ENCODE data around the gene EDN1.

- TF ChIP-seq POLR2A (IDR thresholded peaks at IDR 0.05; ENCODE audit: low read depth, low read length) (no peak), CEBPB (IDR thresholded peaks at IDR 0.05; ENCODE audit: low read depth, low read length) (no peak), CTCF (conservative IDR thresholded peaks at IDR 0.05; ENCODE audit: low read depth, low read length) (no peak), BHLHE40 (IDR thresholded peaks at IDR 0.05; ENCODE audit: low read depth, low read length) (no peak), RAD21 (IDR thresholded peaks at IDR 0.05; ENCODE audit: low read length) (no peak), RCOR1 (IDR thresholded peaks at IDR 0.05; ENCODE audit: insufficient replicate concordance, low read length) (no peak), NFE2L2 (IDR thresholded peaks at IDR 0.05; ENCODE audit: low read depth, low read length) (no peak), MXI1 (IDR thresholded peaks at IDR 0.05; ENCODE audit: borderline replicate concordance, low read depth, low read length) (no peak), RFX5 (IDR thresholded peaks at IDR 0.05; ENCODE audit: low read depth, low read length) (no peak), ELK1 (IDR thresholded peaks at IDR 0.05; ENCODE audit: borderline replicate concordance, low read depth, low read length) (no peak), MAFK (IDR thresholded peaks at IDR 0.05; ENCODE audit: low read depth, low read length) (no peak), USF2 (IDR thresholded peaks at IDR 0.05; ENCODE audit: low read depth, low read length) (no peak)
Measured at GRCh38 chr6:12263403-12263802, 26.8 kb upstream of the EDN1 start.

Data from IMR-90 (cell line).